RPMI7951 (cell line): ENCODE measurements around the gene PIK3R5. TPM values are rescaled to one million over a fixed set of nuclear protein-coding genes. Genes with fewer than 3 reads are reported as not detected.
A peak's percentile ranks its signal among the peaks of the same experiment; 100 is the strongest.

Source experiments
- DNase-seq: peaks from one replicate; pipeline ENCODE4 v3.0.0-alpha.2; 2012; ENCODE audit warnings: low read depth
- total RNA-seq: library from RNA; depleted of rRNA; stranded (reverse); fragments of >200 nt; shearing (Covaris generic); gene quantifications from 2 replicates; pipeline ENCODE4 v1.2.3, GENCODE V29; 2014

Gene PIK3R5
- total RNA-seq, 1 experiment from 2014 or later: 0.24 TPM

- DNase-seq: no peak
These were observed 40.9 kb downstream of the PIK3R5 start for GRCh38 chr17:8924595-8924994.

GRCh38 chr17:8923762-8924161 is 41.7 kb downstream of the PIK3R5 start:
- DNase-seq: no peak

- no peak for DNase-seq
These were observed 42.6 kb downstream of the PIK3R5 start for GRCh38 chr17:8922928-8923327.

- peak; percentile 93 for DNase-seq
These were observed 43.1 kb downstream of the PIK3R5 start for GRCh38 chr17:8922451-8922850.

GRCh38 chr17:8921147-8921546 is 44.4 kb downstream of the PIK3R5 start:
- no peak for DNase-seq

- DNase-seq: peak; percentile 69
These were observed 46.6 kb downstream of the PIK3R5 start for GRCh38 chr17:8918807-8919465.

- no peak for DNase-seq
These were observed 49.0 kb downstream of the PIK3R5 start for GRCh38 chr17:8916466-8916865.

GRCh38 chr17:8914554-8914953 is 51.0 kb downstream of the PIK3R5 start:
- DNase-seq: no peak

- DNase-seq: no peak
These were observed 51.6 kb downstream of the PIK3R5 start for GRCh38 chr17:8913879-8914278.

- no peak for DNase-seq
These were observed 52.4 kb downstream of the PIK3R5 start for GRCh38 chr17:8913091-8913490.

- DNase-seq: peak; percentile 9
These were observed 53.2 kb downstream of the PIK3R5 start for GRCh38 chr17:8912084-8912981.

GRCh38 chr17:8910969-8911604 is 54.4 kb downstream of the PIK3R5 start:
- no peak for DNase-seq

GRCh38 chr17:8909586-8910270 is 55.8 kb downstream of the PIK3R5 start:
- no peak for DNase-seq

GRCh38 chr17:8905331-8905730 is 60.2 kb downstream of the PIK3R5 start:
- no peak for DNase-seq

- no peak for DNase-seq
These were observed 60.8 kb downstream of the PIK3R5 start for GRCh38 chr17:8904686-8905085.

GRCh38 chr17:8904201-8904600 is 61.3 kb downstream of the PIK3R5 start:
- no peak for DNase-seq

GRCh38 chr17:8900626-8901585 is 64.6 kb downstream of the PIK3R5 start:
- DNase-seq: no peak

- no peak for DNase-seq
These were observed 65.3 kb downstream of the PIK3R5 start for GRCh38 chr17:8900207-8900606.

GRCh38 chr17:8898636-8899035 is 66.9 kb downstream of the PIK3R5 start:
- no peak for DNase-seq

GRCh38 chr17:8898126-8898525 is 67.4 kb downstream of the PIK3R5 start:
- DNase-seq: no peak
